HCT116 (cell line): ENCODE results near the gene FNDC8. TPM values are rescaled to one million over a fixed set of nuclear protein-coding genes. Genes with fewer than 3 reads are reported as not detected.

Experiments
- ATAC-seq: fragments of 200-7000 bp; cut with Tn5 transposase; 2 replicates; pipeline ENCODE4 v1.9.1; 2020; ENCODE audit warnings: mild to moderate bottlenecking, moderate library complexity
- BruUV-seq: library from RNA; stranded (reverse); fragments of 400-500 nt; replicated peaks from 2 replicates; lab custom pipeline; 2021; lab: Mats Ljungman, UMichigan
- CTCF ChIA-PET: fragments of 300-600 bp; sonication (Branson Sonifier 250); formaldehyde crosslinking; loops from one replicate; lab custom pipeline; 2021; ENCODE audit warnings: antibody characterized with exemption; lab: Charles Lee
- POLR2A ChIA-PET: fragments of 300-600, 350-600 bp; sonication (Branson Sonifier 250); formaldehyde crosslinking; loops from one replicate; lab custom pipeline; 2021; ENCODE audit warnings: antibody characterized with exemption; lab: Charles Lee
- RAD21 ChIA-PET, 2 experiments: fragments of 300-600 bp; sonication (Branson Sonifier 250); formaldehyde crosslinking; loops; one replicate each; lab custom pipeline; 2023; ENCODE audit warnings: low total read pairs in 2 of 2; ENCODE audit not compliant: uncharacterized antibody in 2 of 2, unreplicated experiment in 2 of 2, low non-redundant PET in 1 of 2; lab: Charles Lee
- DNase-seq: peaks from one replicate; pipeline ENCODE4 v3.0.0-alpha.2; 2010; ENCODE audit warnings: low read depth, low spot score
- H2AFZ ChIP-seq: fragments of 200-600 bp; shearing (Covaris generic), sonication (generic); 2 replicates; pipeline ENCODE4 v1.6.1; 2017; ENCODE audit warnings: low read depth, mixed run types, mixed read lengths, antibody characterized with exemption, low read length; ENCODE audit not compliant: poor library complexity, severe bottlenecking
- H3K27ac ChIP-seq: 2 replicates; pipeline ENCODE4 v1.5.1; 2012; ENCODE audit warnings: low read depth, low read length
- H3K27me3 ChIP-seq: fragments of 200-600 bp; sonication (generic); 2 replicates; pipeline ENCODE4 v1.6.1; 2016; ENCODE audit warnings: mixed run types, low read length, mixed read lengths; ENCODE audit not compliant: insufficient read depth
- H3K36me3 ChIP-seq, 2 experiments: fragments of 200-500 bp in 1 of 2; fragments of 200-600 bp in 1 of 2; sonication (Bioruptor generic) in 1 of 2; sonication (generic) in 1 of 2; 2 replicates each; pipeline versions ENCODE4 v1.5.1 to v1.6.1; 2014 to 2016; ENCODE audit warnings: low read length in 2 of 2, inconsistent platforms in 1 of 2, mixed read lengths in 1 of 2, mixed run types in 1 of 2; ENCODE audit not compliant: insufficient read depth in 2 of 2, control insufficient read depth in 1 of 2
- H3K4me1 ChIP-seq, 2 experiments: fragments of 200-600 bp in 1 of 2; sonication (generic) in 1 of 2; 2 replicates each; pipeline versions ENCODE4 v1.5.1 to v1.6.1; 2012 to 2017; ENCODE audit warnings: low read length in 2 of 2, inconsistent platforms in 1 of 2, mild to moderate bottlenecking in 1 of 2, mixed read lengths in 1 of 2, mixed run types in 1 of 2, moderate library complexity in 1 of 2; ENCODE audit not compliant: insufficient read depth in 2 of 2, control insufficient read depth in 1 of 2
- H3K4me2 ChIP-seq: fragments of 200-600 bp; sonication (generic); 2 replicates; pipeline ENCODE4 v1.6.1; 2017; ENCODE audit warnings: mixed run types, low read length, mixed read lengths
- H3K4me3 ChIP-seq, 2 experiments: fragments of 200-600 bp in 1 of 2; sonication (generic) in 1 of 2; replicated peaks in 1 of 2; 2 replicates each; pipeline ENCODE4 v1.5.1; 2011 to 2016; ENCODE audit warnings: low read length in 2 of 2, control low read depth in 1 of 2, low read depth in 1 of 2, mild to moderate bottlenecking in 1 of 2, mixed read lengths in 1 of 2, mixed run types in 1 of 2
- H3K79me2 ChIP-seq: fragments of 200-600 bp; sonication (generic); 2 replicates; pipeline ENCODE4 v1.6.1; 2017; ENCODE audit warnings: mild to moderate bottlenecking, mixed run types, low read length, moderate library complexity, mixed read lengths; ENCODE audit not compliant: insufficient read depth
- H3K9ac ChIP-seq: fragments of 200-600 bp; sonication (generic); 2 replicates; pipeline ENCODE4 v1.6.1; 2016; ENCODE audit warnings: low read length, mixed read lengths
- H3K9me2 ChIP-seq: fragments of 200-600 bp; sonication (generic), shearing (Covaris generic); 2 replicates; pipeline ENCODE4 v1.6.1; 2017; ENCODE audit warnings: mixed run types, mild to moderate bottlenecking, moderate library complexity; ENCODE audit not compliant: insufficient read depth
- H3K9me3 ChIP-seq, 2 experiments: fragments of 200-500 bp in 1 of 2; fragments of 200-600 bp in 1 of 2; sonication (Bioruptor generic) in 1 of 2; sonication (generic) in 1 of 2; 2 replicates each; pipeline ENCODE4 v1.6.1; 2014 to 2017; ENCODE audit warnings: low read length in 2 of 2, mixed read lengths in 2 of 2, inconsistent platforms in 1 of 2, low read depth in 1 of 2, mild to moderate bottlenecking in 1 of 2, mixed run types in 1 of 2, moderate library complexity in 1 of 2; ENCODE audit not compliant: control insufficient read depth in 1 of 2, insufficient read depth in 1 of 2
- H4K20me1 ChIP-seq: fragments of 200-600 bp; sonication (generic), shearing (Covaris generic); 2 replicates; pipeline ENCODE4 v1.6.1; 2017; ENCODE audit warnings: mixed run types, mild to moderate bottlenecking, moderate library complexity; ENCODE audit not compliant: insufficient read depth
- CEBPB ChIP-seq: IDR thresholded peaks from 2 replicates; pipeline ENCODE4 v1.6.1; 2012; ENCODE audit warnings: low read depth
- EGR1 ChIP-seq: IDR thresholded peaks from 2 replicates; pipeline ENCODE4 v1.6.1; 2012; ENCODE audit warnings: low read depth
- ELF1 ChIP-seq: IDR thresholded peaks from 2 replicates; pipeline ENCODE4 v1.6.1; 2012; ENCODE audit warnings: low read depth, borderline replicate concordance
- POLR2AphosphoS5 ChIP-seq: IDR thresholded peaks from 2 replicates; pipeline ENCODE4 v1.6.1; 2011; ENCODE audit warnings: mild to moderate bottlenecking, low read depth, low read length, moderate library complexity
- SIN3A ChIP-seq: IDR thresholded peaks from 2 replicates; pipeline ENCODE4 v1.6.1; 2012; ENCODE audit warnings: low read depth
- SRF ChIP-seq: IDR thresholded peaks from 2 replicates; pipeline ENCODE4 v1.6.1; 2012; ENCODE audit warnings: low read depth
- ZFX ChIP-seq: fragments of 450-650 bp; IDR thresholded peaks from 2 replicates; pipeline ENCODE4 v1.6.1; 2017
- intact Hi-C: fragments of 100-400 bp; cut with micrococcal nuclease; formaldehyde crosslinking; loops from 2 replicates; pipeline ENCODE4 v1.10.0; 2022
- total RNA-seq: library from RNA; stranded (reverse); gene quantifications from one replicate; pipeline ENCODE4 v1.2.1, GENCODE V29; 2021; ENCODE audit not compliant: unreplicated experiment
- TF ChIP-seq, protein P1 (sequence below): IDR thresholded peaks from 2 replicates; pipeline ENCODE4 v1.6.1; 2011; ENCODE audit warnings: mild to moderate bottlenecking, low read length, moderate library complexity; ENCODE audit not compliant: insufficient replicate concordance; ENCODE audit errors: extremely low read depth
- TF ChIP-seq, protein P2 (sequence below): IDR thresholded peaks from 2 replicates; pipeline ENCODE4 v1.6.1; 2012; ENCODE audit warnings: low read depth
- TF ChIP-seq, protein P3 (sequence below): IDR thresholded peaks from 2 replicates; pipeline ENCODE4 v1.6.1; 2012

FNDC8 gene
- total RNA-seq, 1 experiment from 2014 or later, result not detected

DNA sequence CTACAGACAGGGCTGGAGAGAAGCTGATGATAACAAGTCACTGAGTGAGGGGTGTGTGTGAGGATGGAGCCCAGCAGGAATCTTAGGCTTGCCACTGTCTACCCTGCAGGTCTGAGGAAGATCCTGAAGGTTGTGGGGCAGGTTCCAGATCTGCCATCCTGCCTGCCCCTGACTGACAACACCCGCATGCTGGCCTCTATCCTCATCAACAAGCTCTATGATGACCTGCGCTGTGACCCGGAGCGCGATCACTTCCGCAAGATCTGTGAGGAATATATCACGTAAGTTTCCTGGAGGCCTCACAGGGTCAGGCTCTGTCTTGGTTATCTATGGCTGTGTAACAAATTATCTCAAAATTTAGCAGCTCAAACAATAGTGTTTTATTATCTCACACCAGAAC, 42.5 kb downstream of the FNDC8 start:
- RAD21 ChIA-PET, result no interaction called here
- Histone ChIP-seq H3K9ac (no peak overlapping the region), H3K27ac (no peak overlapping the region), H3K79me2 (no peaks in the 10 kb centered on the region), H3K36me3 (no peaks in the 10 kb centered on the region), H3K9me3 (no peaks in the 10 kb centered on the region), H4K20me1 (no peaks in the 10 kb centered on the region), H3K9me2 (no peaks in the 10 kb centered on the region; the same call in 1 of the 2 replicates), H3K4me2 (no peak overlapping the region), H3K4me3 (no peak overlapping the region), H2AFZ (no peak overlapping the region), H3K4me1 (no peaks in the 10 kb centered on the region), H3K27me3 (0 out of 2 replicates have a peak, but pooled peaks cover 7% of the 10 kb centered on the region)
- intact Hi-C loops, result no loop called here
- ATAC-seq (no peak), DNase-seq (no peak)
- TF ChIP-seq EGR1 (no peak), CEBPB (no peak), SIN3A (no peak), SRF (no peak), ZFX (no peak), POLR2AphosphoS5 (no peak), ELF1 (no peak)
- TF ChIP-seq, protein P1, sequence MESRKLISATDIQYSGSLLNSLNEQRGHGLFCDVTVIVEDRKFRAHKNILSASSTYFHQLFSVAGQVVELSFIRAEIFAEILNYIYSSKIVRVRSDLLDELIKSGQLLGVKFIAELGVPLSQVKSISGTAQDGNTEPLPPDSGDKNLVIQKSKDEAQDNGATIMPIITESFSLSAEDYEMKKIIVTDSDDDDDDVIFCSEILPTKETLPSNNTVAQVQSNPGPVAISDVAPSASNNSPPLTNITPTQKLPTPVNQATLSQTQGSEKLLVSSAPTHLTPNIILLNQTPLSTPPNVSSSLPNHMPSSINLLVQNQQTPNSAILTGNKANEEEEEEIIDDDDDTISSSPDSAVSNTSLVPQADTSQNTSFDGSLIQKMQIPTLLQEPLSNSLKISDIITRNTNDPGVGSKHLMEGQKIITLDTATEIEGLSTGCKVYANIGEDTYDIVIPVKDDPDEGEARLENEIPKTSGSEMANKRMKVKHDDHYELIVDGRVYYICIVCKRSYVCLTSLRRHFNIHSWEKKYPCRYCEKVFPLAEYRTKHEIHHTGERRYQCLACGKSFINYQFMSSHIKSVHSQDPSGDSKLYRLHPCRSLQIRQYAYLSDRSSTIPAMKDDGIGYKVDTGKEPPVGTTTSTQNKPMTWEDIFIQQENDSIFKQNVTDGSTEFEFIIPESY, result no peak
- TF ChIP-seq, protein P2, sequence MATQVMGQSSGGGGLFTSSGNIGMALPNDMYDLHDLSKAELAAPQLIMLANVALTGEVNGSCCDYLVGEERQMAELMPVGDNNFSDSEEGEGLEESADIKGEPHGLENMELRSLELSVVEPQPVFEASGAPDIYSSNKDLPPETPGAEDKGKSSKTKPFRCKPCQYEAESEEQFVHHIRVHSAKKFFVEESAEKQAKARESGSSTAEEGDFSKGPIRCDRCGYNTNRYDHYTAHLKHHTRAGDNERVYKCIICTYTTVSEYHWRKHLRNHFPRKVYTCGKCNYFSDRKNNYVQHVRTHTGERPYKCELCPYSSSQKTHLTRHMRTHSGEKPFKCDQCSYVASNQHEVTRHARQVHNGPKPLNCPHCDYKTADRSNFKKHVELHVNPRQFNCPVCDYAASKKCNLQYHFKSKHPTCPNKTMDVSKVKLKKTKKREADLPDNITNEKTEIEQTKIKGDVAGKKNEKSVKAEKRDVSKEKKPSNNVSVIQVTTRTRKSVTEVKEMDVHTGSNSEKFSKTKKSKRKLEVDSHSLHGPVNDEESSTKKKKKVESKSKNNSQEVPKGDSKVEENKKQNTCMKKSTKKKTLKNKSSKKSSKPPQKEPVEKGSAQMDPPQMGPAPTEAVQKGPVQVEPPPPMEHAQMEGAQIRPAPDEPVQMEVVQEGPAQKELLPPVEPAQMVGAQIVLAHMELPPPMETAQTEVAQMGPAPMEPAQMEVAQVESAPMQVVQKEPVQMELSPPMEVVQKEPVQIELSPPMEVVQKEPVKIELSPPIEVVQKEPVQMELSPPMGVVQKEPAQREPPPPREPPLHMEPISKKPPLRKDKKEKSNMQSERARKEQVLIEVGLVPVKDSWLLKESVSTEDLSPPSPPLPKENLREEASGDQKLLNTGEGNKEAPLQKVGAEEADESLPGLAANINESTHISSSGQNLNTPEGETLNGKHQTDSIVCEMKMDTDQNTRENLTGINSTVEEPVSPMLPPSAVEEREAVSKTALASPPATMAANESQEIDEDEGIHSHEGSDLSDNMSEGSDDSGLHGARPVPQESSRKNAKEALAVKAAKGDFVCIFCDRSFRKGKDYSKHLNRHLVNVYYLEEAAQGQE, result no peak
- TF ChIP-seq, protein P3, sequence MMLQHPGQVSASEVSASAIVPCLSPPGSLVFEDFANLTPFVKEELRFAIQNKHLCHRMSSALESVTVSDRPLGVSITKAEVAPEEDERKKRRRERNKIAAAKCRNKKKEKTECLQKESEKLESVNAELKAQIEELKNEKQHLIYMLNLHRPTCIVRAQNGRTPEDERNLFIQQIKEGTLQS, result no peak
- POLR2A ChIA-PET, result no interaction called here
- no TSS peak for BruUV-seq
- CTCF ChIA-PET, result no interaction called here
